GM21737 (cell line): ENCODE data around the gene TMEM223.
"Not testable (repeated sequence)": the region's sequence is repeated elsewhere in the genome, so short reads cannot be mapped to it uniquely, and the experiment has no call there.

Source experiments
- ATAC-seq: cut with Tn5 transposase; IDR thresholded peaks from one replicate; pipeline ENCODE4 v1.9.1; 2021; ENCODE audit warnings: mild to moderate bottlenecking, moderate library complexity; ENCODE audit not compliant: unreplicated experiment

Gene TMEM223

DNA sequence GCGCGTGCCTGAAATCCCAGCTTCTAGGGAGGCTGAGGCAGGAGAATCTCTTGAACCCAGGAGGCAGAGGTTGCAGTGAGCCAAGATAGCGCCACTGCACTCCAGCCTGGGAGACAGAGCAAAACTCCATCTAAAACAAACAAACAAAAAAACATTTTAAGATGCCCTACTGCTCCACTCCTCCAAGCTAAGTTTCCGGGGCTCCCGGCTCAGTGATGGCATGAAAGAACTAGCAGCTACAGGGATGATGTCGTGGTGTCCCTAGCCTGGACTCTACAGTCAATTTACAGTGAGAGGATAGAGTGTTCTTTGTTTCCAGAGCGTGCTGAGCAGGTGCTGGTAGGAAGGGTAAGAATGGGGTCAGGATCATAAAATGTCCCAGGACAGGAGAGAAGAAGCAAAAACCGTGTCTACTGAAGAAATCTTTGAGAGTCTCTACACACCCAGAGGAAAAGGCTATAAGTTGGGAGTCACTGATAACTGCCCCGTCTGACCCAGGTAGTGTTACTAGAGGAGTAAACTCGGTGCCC is 36.7 kb downstream of the TMEM223 start:
- no peak for ATAC-seq

DNA sequence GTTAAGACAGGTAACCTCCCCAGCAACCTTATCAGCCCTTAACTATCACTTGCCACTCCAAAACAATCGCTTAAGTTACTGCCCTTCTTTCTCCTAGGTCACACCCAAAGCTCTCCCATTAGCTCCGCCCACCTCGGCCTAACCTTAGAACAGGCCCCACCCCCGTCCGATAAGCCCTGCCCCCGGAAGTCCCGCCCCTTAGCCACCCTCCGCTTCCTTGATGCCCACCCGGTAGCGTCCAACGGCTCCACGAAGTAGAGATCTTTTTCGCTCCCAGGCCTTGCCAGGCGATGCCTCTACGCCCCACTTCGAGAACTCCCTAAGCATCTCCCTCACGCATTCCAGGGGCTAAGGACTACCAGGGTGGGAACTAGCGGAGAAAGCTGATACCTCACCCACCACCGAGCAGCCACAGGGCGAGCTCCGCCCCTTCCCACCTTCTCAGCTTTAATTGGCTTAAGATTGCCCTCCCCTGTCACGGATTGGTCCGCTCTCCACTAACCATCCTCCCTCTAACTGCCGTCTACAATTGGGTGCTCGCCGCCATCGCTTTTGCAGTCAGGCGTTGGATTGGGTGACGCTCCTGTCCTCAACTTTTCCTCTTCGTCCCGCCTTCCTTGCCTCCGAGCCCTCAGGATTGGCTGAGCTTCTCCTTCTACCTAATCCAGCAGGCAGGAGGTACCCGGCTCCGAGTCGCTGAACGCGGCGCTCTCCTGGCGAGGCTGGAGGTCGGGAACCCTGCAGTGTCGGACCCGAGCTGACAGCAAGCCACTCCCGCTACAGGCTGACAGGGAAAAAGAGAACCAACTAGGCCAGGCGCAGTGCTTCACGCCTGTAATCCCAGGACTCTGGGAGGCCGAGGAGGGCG is 37.8 kb downstream of the TMEM223 start, which contains the start of gene ZBTB3:
Gene ZBTB3, minus strand, starts transcription at position 425 of the 868 bp plus-strand sequence. CDS start 496 bp downstream, outside the sequence.
- ATAC-seq = peak; percentile 90

DNA sequence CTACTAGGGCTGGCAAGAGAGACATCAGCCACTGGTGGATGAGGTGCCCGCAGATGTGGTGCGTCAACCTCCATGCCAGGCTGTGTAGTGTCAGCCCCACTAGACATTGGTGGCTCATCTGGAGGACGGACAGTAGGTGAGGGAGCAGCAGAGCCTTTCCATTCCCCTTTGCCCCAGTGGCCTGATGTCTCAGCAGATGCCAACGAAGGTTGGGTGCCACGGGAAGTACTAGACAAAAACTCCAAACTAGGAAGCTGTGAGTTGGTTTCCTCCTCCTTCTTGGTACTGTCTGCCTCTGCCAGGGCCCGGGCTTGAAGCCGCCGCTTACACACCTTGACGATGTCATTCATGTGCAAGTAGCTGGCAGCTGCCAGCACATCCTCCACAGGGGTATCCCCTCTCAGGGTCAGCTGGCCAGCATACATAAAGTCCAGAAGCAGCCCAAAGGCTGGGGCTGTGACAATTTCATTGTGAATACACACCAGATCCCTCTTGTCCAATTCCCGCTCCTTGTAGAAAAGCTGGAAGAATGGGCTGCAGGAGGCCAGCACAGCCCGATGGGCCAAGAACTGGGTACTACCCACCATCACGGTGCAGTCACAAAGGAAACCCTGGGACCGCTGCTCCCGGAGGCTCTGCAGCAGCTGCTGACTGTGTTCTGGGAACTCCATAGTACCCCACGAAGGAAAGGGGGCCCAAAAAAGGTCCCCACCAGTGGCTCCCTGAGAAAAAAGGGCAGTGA is 38.6 kb downstream of the TMEM223 start:
- no peak for ATAC-seq

DNA sequence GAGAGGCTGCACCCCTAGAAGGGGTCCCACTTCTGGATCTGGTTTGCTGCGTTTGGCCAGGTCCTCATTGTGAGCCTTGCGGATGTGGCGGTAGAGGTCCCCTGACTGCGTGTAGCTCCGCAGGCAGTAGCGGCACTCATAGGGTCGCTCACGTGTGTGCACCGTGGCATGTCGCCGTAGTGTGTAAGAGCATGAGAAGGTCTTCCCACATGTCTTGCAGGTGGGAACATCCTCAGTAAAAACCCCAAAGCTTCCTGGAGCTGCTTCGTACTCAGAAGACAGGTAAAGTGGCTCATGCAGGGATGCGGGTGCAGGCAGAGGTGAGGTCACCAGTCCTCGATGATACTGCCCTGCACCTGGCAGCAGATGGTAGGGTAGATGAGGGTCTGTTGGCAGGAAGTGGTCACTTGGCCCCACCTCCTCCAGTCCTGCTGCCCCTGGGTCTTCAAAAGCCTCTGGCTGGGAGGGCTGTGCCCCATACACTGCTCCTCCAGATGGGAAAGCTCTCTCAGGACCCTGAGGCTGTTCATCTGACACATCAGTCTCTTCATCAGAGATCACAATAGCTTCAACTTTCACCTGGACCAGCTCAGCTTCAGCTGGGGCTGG is 39.5 kb downstream of the TMEM223 start:
- ATAC-seq = no peak

DNA sequence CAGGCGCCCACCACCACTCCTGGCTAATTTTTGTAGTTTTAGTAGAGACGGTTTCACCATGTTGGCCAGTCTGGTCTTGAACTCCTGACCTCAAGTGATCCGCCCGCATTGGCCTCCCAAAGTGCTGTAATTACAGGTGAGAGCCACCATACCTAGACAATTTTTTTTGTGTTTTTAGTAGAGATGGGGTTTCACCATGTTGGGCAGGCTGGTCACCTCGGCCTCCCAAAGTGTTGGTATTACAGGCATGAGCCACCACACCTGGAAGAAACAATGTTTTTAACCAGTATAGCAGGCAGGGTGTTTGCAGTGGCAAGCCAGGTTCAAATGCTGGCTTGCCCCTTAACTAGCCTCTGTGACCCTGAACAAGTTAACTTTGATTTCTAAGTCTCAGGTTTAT is 41.9 kb downstream of the TMEM223 start:
- not testable (repeated sequence) for ATAC-seq

DNA sequence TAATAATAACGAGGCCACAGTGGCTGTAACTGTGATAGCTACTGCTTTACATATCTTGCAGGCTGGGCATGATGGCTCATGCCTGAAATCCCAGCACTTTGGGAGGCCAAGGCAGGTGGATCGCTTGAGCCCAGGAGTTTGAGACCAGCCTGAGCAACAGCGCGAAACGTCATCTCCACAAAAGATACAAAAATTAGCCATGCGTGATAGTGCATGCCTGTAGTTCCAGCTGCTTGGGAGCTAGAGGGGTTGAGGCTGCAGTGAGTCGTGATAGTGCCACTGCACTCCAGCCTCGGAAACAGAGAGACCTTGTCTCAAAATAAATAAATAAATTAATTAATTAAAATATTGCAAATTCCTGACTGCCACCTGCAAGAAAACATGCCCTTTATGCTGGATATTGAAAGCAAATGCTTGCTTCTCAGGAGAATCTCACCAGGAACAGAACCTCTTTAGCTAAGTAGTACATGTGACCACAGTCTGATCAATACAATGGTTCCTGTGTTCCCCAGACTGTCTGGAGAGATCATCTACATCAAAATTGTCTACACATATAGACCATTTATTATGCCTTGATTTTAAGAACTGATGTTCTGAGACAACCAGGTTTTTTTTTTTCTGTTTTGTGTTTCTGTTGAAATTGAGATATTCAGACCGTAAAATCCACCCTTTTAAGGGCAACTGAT is 44.2 kb downstream of the TMEM223 start:
- ATAC-seq = no peak
